Endothelial cell of umbilical vein (primary cell): ENCODE measurements around the gene CMC2. TPM values are rescaled to one million over a fixed set of nuclear protein-coding genes. Genes with fewer than 3 reads are reported as not detected.

Experiments
- BruUV-seq: library from RNA; stranded (reverse); fragments of 400-500 nt; replicated peaks from 2 replicates; lab custom pipeline; 2021; lab: Mats Ljungman, UMichigan
- CTCF ChIA-PET: fragments of 300-600, 350-600 bp; sonication (Branson Sonifier 250); formaldehyde crosslinking; loops from one replicate; lab custom pipeline; 2021; ENCODE audit warnings: antibody characterized with exemption, inconsistent platforms; lab: Charles Lee
- POLR2A ChIA-PET: fragments of 300-600, 350-600 bp; sonication (Branson Sonifier 250); formaldehyde crosslinking; loops from one replicate; lab custom pipeline; 2021; ENCODE audit warnings: antibody characterized with exemption, inconsistent platforms; lab: Charles Lee
- DNase-seq: peaks from one replicate; pipeline ENCODE4 v3.0.0-alpha.2; 2011; ENCODE audit warnings: low read depth, low spot score
- FAIRE-seq: peaks from 2 replicates; lab custom pipeline; 2011; peaks lifted over from hg19 to GRCh38; lab: Jason Lieb, UNC
- H2AFZ ChIP-seq: 2 replicates; pipeline ENCODE4 v1.6.0; 2012; ENCODE audit warnings: low read depth, low read length, control low read depth, inconsistent platforms
- H3K27ac ChIP-seq: 2 replicates; pipeline ENCODE4 v1.5.1; 2011; ENCODE audit warnings: low read depth, mild to moderate bottlenecking, control low read depth, low read length, moderate library complexity; ENCODE audit not compliant: insufficient read depth
- H3K27me3 ChIP-seq, 2 experiments: 2 replicates each; pipeline versions ENCODE4 v1.6.0 to v1.6.1; 2011; ENCODE audit warnings: low read length in 2 of 2, mixed read lengths in 1 of 2; ENCODE audit not compliant: control insufficient read depth in 2 of 2, insufficient read depth in 2 of 2
- H3K36me3 ChIP-seq, 2 experiments: 2 replicates in 1 of 2; 3 replicates in 1 of 2; pipeline ENCODE4 v1.5.1; 2011; ENCODE audit warnings: low read length in 2 of 2, mild to moderate bottlenecking in 1 of 2, moderate library complexity in 1 of 2; ENCODE audit not compliant: control insufficient read depth in 2 of 2, insufficient read depth in 2 of 2; ENCODE audit errors: extremely low read depth in 1 of 2
- H3K4me1 ChIP-seq: 3 replicates; pipeline ENCODE4 v1.5.1; 2011; ENCODE audit warnings: mild to moderate bottlenecking, low read length; ENCODE audit not compliant: control insufficient read depth, insufficient read depth; ENCODE audit errors: extremely low read depth
- H3K4me2 ChIP-seq: 2 replicates; pipeline ENCODE4 v1.6.1; 2011; ENCODE audit warnings: low read length, control low read depth, mixed read lengths; ENCODE audit not compliant: insufficient read depth
- H3K4me3 ChIP-seq, 3 experiments: fragments of 200-600 bp in 1 of 3; sonication (generic), shearing (Covaris generic) in 1 of 3; replicated peaks in 1 of 3; 2 replicates each; pipeline ENCODE4 v1.5.1; 2011 to 2016; ENCODE audit warnings: control low read depth in 3 of 3, low read length in 3 of 3, mild to moderate bottlenecking in 2 of 3, inconsistent platforms in 1 of 3, low read depth in 1 of 3, moderate library complexity in 1 of 3; ENCODE audit not compliant: insufficient read depth in 1 of 3
- H3K79me2 ChIP-seq: 2 replicates; pipeline ENCODE4 v1.6.0; 2012; ENCODE audit warnings: low read length, inconsistent platforms; ENCODE audit not compliant: control insufficient read depth, insufficient read depth
- H3K9ac ChIP-seq: replicated peaks from 2 replicates; pipeline ENCODE3; 2011; ENCODE audit warnings: low read length, control low read depth; ENCODE audit not compliant: insufficient read depth; ENCODE audit errors: extremely low read depth
- H3K9me1 ChIP-seq: replicated peaks from 3 replicates; pipeline ENCODE4 v1.6.0; 2011; ENCODE audit warnings: mild to moderate bottlenecking, low read length; ENCODE audit not compliant: control insufficient read depth, insufficient read depth; ENCODE audit errors: extremely low read depth
- H3K9me3 ChIP-seq: replicated peaks from 2 replicates; pipeline ENCODE4 v1.5.1; 2012; ENCODE audit warnings: low read length, inconsistent platforms; ENCODE audit not compliant: control insufficient read depth, insufficient read depth
- H4K20me1 ChIP-seq: replicated peaks from 2 replicates; pipeline ENCODE3; 2011; ENCODE audit warnings: mild to moderate bottlenecking, low read length; ENCODE audit not compliant: control insufficient read depth, insufficient read depth; ENCODE audit errors: extremely low read depth
- CTCF ChIP-seq, 2 donors: IDR thresholded peaks; 1 replicate in 1 of 2; 2 replicates in 1 of 2; pipeline ENCODE4 v1.5.1; 2011; ENCODE audit warnings: low read length in 2 of 2, mild to moderate bottlenecking in 2 of 2, moderate library complexity in 2 of 2, control low read depth in 1 of 2, inconsistent platforms in 1 of 2, low read depth in 1 of 2; ENCODE audit not compliant: insufficient read depth in 1 of 2; ENCODE audit errors: extremely low read depth in 1 of 2
- EZH2 ChIP-seq: IDR thresholded peaks from 2 replicates; pipeline ENCODE4 v1.6.1; 2012; ENCODE audit warnings: borderline replicate concordance, low read depth, mild to moderate bottlenecking, moderate library complexity, low read length, inconsistent platforms; ENCODE audit not compliant: severe bottlenecking
- FOS ChIP-seq: IDR thresholded peaks from 2 replicates; pipeline ENCODE4 v1.6.1; 2011; ENCODE audit warnings: mild to moderate bottlenecking, low read length, moderate library complexity, borderline replicate concordance; ENCODE audit not compliant: insufficient read depth
- GATA2 ChIP-seq: IDR thresholded peaks from 2 replicates; pipeline ENCODE4 v1.7.0; 2011; ENCODE audit warnings: low read depth, mild to moderate bottlenecking, moderate library complexity, mixed read lengths, low read length; ENCODE audit not compliant: insufficient read length, insufficient read depth
- JUN ChIP-seq: IDR thresholded peaks from 2 replicates; pipeline ENCODE4 v1.6.1; 2011; ENCODE audit warnings: borderline replicate concordance, low read depth; ENCODE audit not compliant: insufficient read length, insufficient read depth
- MAX ChIP-seq: IDR thresholded peaks from 2 replicates; pipeline ENCODE4 v1.6.1; 2011; ENCODE audit not compliant: insufficient read depth, insufficient read length
- MYC ChIP-seq: IDR thresholded peaks from one replicate; pipeline ENCODE4 v1.6.1; 2011; ENCODE audit warnings: mild to moderate bottlenecking, low read depth, low read length
- POLR2A ChIP-seq: IDR thresholded peaks from 2 replicates; pipeline ENCODE4 v1.6.1; 2012; ENCODE audit warnings: low read depth, mild to moderate bottlenecking, control low read depth, low read length
- POLR2AphosphoS5 ChIP-seq: IDR thresholded peaks from 2 replicates; pipeline ENCODE4 v1.6.1; 2012; ENCODE audit warnings: low read depth, mild to moderate bottlenecking, control low read depth, low read length, moderate library complexity; ENCODE audit not compliant: insufficient read depth
- dilution Hi-C: fragments of 300-500 bp; cut with MboI; formaldehyde crosslinking; loops from one replicate; pipeline ENCODE4 v1.15.0; 2019; ENCODE audit warnings: low sequenced_read_pairs; ENCODE audit not compliant: extremely low pct_ligation_motif_present
- intact Hi-C: fragments of 100-400 bp; cut with micrococcal nuclease; formaldehyde crosslinking; loops from one replicate; pipeline ENCODE4 v1.10.0; 2022
- polyA plus RNA-seq, 4 experiments: library from polyadenylated mRNA; depleted of rRNA in 3 of 4; stranded (reverse) in 3 of 4; unstranded in 1 of 4; fragments of >200 nt; gene quantifications; 2 replicates each; pipeline versions ENCODE4 v1.2.1 to v1.2.3, GENCODE V29; 2011 to 2012; ENCODE audit warnings: missing spikeins in 1 of 4
- total RNA-seq: library from RNA; stranded (reverse); gene quantifications from 2 replicates; pipeline ENCODE4 v1.2.3, GENCODE V29; 2021

The CMC2 gene
- total and polyA plus RNA-seq, 2 donors (not counting 3 experiments of a cell fraction or from before 2014, with no cell fraction given): 97.8 to 216 TPM

GRCh38 chr16:80986557-80986956, 20.1 kb downstream of the CMC2 start:
- DNase-seq (no peak), FAIRE-seq (no peak)
- Histone ChIP-seq H3K4me3 (no peak overlapping the region), H3K27ac (no peak overlapping the region), H3K79me2 (peaks cover 49% of the 10 kb centered on the region), H3K9ac (no peak overlapping the region), H2AFZ (no peak overlapping the region), H3K27me3 (no peaks in the 10 kb centered on the region), H4K20me1 (no peaks in the 10 kb centered on the region), H3K4me2 (no peak overlapping the region), H3K4me1 (peaks cover 12% of the 10 kb centered on the region), H3K36me3 (no peaks in the 10 kb centered on the region), H3K9me3 (no peaks in the 10 kb centered on the region), H3K9me1 (no peaks in the 10 kb centered on the region)
- dilution Hi-C loops: no loop called here
- BruUV-seq: no TSS peak
- ChIA-PET CTCF (interaction anchor here (1.3 to 2.5 kb wide), 4 partner anchors 12 to 49 kb away, joined by 4 to 18 read pairs (median 10); no protein-coding TSS in a partner anchor), POLR2A (no interaction called here)
- no peak for TF ChIP-seq EZH2
- TF ChIP-seq GATA2: no peak
- TF ChIP-seq POLR2A: no peak
- no peak for TF ChIP-seq FOS
- no peak for TF ChIP-seq MYC
- no peak for TF ChIP-seq JUN
- TF ChIP-seq MAX: no peak
- TF ChIP-seq POLR2AphosphoS5: no peak
- TF ChIP-seq CTCF (IDR thresholded peaks at IDR 0.05; ENCODE audit: extremely low read depth in 1 of 2, insufficient read depth in 1 of 2, low read depth in 1 of 2, low read length in 2 of 2): no peak
- intact Hi-C loops: no loop called here
